GM21825 (cell line): ENCODE data around the gene KIAA0232.
"Not testable (repeated sequence)": the region's sequence is repeated elsewhere in the genome, so short reads cannot be mapped to it uniquely, and the experiment has no call there.

ENCODE experiments used
- ATAC-seq: cut with Tn5 transposase; IDR thresholded peaks from one replicate; pipeline ENCODE4 v1.9.1; 2021; ENCODE audit warnings: mild to moderate bottlenecking, moderate library complexity; ENCODE audit not compliant: unreplicated experiment

Gene KIAA0232

DNA sequence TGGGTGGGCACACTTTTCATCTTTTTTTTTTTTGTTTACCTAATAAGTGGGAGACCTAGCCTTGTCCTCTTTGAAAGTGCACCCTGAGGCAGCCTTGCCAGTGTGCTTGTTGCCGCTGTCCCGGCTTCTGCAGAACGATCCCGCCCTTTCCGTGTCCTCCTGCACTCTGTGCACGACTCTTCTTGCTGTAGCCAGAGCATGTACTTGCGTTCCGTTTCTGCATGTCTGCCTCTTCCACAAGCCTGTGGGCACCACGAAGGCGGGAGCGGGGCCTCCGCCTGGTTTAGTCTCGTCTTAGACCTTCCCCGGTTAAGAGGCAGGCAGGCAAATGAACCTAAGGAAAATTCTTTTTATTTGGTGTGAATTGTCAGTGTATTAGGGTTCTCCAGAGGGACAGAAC lies 94.5 kb downstream of the KIAA0232 start:
- ATAC-seq: no peak

DNA sequence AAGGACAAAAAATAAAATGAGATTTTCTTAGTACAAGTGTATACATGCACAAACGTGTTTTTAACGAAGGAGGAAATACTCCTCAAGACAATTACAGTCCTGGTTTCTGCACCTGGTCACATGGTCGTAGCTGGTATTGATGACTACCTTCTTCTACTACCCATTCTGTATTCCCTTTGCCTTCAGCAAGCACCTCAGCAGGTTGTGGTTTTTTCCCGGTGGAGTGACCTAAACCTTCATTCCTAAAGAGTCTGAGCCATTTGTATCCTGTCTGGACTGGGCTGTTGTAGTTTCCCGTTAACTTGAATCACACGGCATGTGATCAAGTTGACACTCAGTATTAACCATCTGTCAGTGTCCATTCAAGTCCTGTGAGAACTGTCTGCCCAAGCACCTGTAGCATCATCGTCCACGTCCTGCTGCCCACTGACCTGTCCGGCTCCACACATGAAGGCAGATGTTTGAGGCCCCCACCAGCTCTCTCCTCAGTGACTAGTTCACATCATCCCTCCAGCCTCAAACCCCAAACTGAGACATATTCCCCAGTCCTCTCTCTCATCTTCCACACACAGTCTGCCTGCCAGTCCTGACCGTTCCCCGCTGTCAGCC lies 96.0 kb downstream of the KIAA0232 start:
- no peak for ATAC-seq

DNA sequence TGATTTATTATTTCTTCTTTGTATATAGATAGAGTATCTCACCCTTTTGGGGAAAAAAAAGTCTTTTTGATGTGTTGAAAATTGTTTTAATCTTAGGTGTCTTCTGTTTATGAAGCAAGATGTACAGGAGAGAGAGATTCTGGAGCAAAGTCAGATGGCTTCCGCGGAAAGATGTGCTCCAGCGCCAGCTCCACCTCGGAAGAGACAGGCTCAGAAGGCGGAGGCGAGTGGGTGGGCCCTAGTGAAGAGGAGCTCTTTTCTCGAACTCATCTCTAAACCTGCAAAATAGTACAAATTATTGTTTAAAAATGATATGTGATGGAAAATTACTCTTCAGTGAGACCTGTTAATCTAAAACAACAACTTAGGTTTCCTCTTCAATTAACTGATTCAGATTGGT lies 98.2 kb downstream of the KIAA0232 start:
- ATAC-seq: no peak

DNA sequence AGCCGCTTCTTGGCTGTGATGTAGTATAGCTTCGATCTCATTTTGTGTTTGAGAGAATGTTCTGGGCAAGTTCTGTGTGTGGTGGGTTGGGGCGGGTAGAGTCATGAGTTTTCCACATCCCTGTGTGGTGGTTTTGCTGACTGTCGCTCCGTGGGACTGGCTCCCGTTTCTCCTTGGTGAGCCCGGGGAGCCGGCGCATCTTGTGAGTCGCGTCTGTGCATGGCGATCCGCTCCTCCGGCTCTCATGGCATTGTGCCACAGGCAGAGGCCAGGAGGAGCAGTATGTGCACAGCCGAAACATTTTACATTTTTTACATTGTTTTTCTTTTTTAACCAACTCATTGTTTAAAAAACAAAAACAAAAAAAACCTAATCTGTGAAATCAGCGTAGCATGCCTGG lies 99.4 kb downstream of the KIAA0232 start:
- ATAC-seq: no peak

DNA sequence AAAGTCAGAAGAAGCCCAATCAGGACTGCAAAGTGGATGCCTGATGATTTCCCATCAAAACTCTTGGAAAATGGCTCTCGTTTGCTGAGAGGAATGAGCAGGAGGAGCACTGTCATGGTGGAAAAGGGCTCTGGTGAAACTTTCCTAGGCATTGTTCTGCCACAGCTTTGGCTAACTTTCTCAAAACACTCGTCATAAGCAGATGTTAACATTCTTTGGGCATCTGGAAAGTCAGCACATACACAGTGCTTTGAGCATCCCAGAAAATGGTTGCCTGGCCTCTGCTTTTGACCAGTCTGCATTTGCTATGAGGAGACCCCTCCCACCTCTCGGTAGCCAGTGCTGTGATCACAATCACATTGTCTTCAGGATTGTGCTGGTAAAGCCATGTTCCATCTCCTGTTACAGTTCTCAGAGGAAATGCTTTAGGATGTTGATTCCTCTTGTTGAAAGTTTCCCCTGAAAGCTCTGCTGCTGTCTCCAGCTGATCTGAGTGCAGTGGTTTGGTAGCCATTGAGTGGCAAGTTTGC lies 101.9 kb downstream of the KIAA0232 start:
- ATAC-seq: no peak

DNA sequence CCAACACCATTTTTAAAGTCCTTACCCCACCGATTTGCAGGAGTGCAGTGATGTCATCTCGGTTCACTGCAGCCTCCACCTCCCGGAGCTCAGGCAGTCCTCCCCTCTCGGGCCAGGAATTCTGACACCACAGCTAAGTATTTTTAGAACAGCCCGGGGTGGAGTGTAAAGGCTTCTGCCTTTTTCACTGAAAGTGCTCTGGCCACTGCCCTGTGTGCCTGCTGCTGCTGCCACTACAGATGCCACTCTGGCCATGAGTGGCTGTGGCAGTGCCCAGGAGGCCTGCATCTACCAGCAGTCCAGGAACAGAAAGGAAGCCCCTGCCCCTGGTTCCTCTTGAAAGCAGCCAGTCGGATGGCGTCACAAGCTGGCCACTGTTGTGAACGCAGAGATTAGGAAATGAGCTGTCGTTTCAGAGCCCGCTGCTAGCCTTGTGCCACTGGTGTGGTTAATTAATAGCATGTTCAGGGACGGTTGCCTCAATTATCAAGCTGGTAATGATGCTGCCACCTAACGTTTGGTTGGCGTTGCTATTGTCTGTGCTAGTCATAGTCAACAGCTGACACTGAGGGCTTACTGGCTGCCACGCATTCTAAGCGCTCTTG lies 103.5 kb downstream of the KIAA0232 start:
- ATAC-seq: no peak

DNA sequence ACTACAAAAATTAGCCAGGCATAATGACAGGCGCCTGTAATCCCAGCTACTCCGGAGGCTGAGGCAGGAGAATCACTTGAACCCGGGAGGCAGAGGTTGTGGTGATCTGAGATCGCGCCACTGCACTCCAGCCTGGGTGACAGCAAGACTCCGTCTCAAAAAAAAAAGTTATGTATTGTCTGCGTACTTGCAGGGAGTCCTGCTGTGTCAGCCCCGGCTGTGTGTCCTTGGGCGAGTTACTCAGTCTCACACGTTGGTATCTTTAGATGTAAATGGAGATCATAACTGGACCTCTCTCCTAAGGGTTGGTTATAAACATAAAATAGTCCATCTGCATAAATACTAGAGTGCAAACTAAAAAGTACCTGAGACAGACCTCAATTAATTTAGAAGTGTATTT lies 104.4 kb downstream of the KIAA0232 start:
- no peak for ATAC-seq

DNA sequence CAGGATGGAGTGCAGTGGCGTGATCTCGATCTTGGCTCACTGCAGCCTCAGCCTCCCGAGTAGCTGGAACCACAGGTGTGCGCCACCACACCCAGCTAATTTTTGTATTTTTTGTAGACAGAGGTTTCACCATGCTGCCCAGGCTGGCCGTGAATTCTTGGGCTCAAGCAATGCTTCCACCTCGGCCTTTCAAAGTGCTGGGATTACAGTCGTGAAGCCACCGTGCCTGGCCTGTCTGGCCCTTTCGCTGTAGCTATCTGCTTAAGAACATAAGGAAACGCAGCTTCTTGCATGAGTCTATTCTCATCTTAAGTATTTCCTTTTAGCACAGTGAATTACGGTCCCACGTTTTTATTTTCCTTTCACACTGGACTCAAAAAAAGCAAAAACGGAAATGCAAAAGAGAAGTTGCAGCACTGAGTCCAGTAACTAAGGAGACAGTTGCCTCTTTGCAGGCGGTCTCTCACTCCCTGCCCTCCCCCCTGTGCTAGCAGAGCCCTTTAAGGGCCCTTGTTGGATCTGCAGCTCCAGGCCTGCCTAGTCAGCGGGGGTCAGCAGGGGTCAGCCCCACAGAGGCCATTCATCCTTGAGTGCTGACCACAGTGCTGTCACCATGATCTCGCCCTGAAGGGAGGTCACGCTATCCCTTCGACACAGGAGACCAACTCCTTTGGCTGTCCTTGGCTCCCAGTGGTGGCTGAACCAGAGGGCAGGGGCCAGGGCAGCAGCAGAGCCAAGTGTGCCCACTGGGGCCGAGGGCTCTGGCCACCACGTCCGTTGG lies 105.3 kb downstream of the KIAA0232 start:
- no peak for ATAC-seq

DNA sequence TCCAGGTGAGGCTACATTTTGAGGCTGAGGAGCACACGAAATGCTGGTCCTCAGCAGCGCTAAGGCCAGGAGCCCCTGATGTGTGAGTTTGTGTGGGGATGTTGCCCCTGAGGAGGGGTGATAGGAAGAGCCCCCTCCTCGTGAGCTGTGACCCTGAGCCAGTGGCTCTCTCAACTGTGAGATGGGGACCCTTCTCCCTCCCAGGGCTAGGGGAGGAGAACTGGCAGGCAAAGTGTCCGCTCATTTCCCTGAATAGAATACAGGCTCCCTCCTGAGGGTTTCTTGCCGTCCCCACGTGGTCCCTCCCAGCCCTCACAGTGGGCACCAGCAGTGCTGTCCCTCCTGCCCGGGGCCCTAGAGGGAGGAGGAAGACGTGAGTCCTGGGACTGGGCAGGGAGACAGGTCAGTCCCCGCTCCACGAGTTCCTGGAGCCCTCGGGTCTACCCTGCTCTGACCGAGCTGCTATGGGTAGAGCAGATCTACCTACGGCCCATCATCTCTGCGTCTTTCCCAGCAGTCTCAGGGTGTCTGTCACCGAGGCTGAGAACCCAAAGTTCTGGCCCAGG lies 106.1 kb downstream of the KIAA0232 start:
- ATAC-seq: no peak

DNA sequence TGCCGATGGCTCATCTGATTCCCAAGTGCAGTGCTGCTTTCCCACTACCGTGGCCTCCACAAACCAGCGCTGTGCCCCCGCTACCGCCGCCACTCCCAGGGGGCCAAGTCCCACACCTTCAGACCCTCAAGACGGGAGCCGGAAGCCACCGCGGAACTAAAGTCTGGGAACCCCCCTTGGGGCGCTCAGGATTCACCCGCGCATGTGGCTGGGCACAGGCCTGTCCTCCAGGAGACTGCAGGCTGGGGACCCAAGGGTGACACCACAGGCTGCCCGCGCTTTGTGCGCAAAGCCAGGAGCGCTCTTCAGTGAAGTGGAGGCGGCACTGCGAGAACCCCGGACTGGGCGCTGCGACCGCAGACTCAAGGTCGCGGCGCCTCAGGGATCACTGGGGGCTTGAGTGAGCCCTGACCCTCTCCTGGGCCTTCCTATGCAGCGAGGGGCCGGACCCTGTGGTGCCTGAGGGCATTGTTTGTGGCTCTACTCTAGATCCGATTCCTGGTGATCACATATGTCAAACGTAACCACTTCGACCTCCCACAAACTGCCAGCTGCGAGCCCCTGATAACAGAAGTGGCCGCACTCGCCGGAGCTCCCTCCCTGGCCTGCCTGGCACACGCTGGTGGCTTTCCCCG lies 106.7 kb downstream of the KIAA0232 start:
- ATAC-seq: no peak

DNA sequence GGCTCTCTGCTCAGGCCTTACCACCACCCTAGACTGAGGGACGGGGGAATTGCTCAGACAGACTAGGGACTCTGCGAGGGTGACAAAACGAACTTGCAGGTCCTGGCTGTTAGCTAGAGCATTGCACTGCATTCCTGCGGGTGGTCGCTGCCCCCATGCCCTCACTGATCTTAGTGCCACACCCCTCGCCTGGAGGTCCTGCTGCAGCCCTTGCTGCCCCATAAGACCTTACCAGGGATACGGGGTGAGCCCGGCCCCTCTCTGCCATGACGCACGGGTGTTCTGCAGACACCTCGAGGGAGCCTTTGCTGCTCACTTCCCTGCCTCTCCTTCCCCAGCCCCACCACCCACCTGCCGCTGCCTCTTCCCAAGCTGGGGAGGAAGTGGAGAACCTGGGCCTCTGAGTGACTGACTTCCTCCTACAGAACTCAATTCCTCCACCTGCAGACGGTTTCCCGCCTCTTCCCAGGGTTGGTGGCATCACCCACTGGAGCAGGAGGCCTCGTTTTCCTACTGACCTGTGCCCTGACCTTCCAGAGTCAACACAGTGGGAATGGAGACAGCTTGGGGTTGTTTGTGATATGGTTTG lies 107.3 kb downstream of the KIAA0232 start:
- ATAC-seq: no peak

DNA sequence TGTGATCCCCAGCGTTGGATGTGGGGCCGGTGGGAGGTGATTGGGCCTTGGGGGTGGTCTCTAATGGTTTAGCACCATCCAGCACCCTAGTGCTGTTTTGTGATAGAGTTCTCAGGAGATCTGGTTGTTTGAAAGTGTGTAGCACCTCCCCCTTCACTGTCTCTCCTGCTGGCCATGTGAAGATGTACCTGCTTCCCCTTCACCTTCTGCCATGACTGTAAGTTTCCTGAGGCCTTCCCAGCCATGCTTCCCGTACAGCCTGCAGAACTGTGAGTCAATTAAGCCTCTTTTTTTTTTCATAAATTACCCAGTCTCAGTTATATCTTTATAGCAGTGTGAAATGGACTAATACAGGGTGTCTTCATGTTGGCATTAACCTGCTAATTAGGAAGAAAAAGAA lies 107.8 kb downstream of the KIAA0232 start:
- ATAC-seq: no peak

DNA sequence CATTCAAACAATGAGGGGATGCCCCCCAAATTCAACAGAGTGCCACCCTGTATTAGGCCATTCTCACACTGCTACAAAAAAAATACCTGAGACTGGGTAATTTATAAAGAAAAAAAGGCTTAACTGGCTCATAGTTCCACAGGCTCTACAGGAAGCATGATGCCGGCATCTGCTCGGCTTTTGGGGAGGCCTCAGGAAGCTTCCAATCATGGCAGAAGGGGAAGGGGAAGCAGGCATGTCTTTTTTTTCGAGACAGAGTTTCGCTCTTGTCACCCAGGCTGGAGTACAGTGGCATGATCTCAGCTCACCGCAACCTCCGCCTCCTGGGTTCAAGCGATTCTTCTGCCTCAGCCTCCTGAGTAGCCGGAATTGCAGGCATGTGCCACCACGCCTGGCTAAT lies 108.4 kb downstream of the KIAA0232 start:
- not testable (repeated sequence) for ATAC-seq

DNA sequence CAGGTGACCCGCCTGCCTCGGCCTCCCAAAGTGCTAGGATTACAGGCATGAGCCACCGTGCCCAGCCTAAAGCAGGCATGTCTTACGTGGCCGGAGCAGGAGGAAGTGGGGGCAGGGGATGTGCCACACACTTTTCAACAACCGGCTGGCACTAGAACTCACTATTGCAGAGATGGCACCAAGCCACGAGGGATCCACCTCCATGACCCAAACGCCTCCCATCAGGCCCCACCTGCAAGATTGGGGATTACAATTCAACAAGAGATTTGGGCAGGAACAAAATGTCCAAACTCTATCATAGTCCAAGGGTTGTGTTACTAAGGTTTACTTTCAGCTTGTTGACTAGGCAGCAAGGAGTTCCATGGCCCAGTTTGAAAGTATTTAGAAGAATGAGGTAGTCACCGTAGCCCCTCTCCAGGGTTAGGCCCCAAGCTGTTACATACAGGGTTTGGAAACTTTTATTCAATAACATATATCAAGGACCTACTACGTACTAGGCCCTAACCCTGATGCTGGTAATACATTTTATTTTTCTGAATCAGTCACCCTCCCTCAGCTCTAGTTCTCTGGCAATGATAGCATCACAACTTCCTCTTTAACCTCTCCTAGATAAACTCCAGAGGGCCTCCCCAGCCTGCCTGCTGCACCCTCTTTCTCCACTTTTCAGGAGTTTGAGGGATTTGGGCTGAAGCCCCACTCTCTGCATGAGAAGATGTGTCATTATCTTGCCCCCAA lies 109.1 kb downstream of the KIAA0232 start:
- no peak for ATAC-seq

DNA sequence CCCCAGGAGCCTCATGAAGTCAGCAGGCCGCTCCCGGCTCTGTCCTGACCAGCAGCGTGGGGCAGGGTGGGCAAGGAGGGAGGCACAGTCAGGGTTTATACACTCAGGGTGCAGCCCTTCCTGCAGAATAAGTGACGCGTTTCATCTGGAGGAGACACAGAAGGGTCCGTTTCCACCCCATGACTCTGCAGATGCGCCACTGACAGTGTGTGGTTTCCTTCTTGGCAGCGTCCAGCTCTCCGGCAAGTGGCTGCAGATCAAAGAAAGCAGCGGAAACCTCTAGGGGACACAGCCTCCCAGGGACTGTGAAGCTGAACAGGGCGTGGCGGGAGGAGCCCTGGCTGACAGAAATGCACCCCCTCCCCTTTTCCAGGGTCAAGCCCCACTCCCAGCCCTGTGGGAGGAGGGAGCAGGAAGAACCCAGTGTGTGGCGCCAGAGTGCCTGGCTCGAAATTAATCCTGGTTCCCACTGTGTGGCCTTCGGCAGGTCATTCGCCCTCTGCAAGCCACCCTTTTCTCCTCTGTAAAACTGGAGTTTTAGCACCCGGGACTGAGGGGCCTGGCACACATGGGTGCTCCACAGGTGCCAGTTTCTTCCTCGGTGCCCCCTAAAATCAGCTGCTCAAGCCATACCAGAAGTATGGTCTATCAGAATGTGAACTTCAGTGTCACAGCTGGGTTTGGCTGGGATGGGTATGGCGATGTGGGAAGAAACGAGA lies 109.8 kb downstream of the KIAA0232 start:
- ATAC-seq: no peak

DNA sequence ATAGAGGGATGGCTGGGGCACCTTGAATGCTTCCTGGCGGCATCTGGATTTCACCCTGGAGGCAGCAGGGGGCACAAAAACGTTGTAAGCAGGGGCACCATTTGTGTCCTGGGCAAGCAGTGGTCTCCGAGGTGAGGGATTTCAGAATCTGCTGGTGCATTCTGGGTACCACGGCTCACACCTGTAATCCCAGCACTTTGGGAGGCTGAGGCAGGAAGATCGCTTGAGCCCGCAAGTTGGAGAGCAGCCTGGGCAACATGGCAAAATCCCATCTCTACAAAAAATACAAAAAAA lies 110.3 kb downstream of the KIAA0232 start:
- no peak for ATAC-seq

DNA sequence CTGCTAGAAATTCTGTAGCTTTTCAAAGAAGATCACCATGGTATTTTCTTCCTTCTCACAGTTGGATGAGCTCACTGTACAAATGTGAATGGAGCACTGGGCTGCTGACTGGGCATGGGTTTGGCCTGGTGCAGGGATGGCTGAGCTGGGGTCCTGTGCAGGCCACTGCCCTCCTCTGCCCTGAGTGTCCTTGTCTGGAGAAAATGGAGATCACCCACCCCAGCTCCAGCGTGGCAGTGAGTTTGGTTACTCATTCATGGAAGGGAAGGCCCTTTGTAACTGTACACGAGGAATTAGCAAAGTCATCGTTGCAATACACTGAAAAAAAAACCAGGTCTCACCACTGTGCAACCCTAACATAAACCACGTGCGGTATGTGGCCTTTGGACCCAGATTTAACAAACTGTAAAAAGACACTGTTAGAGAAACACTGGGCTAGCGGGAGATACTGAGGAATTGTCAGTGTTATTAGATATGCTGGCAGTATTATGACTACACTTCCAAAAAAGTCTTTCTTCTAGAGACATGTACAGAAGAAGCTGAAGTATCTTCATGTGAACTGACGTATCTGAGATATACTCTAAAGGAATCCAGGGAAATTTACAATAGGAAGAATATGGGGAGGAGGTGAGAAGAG lies 111.0 kb downstream of the KIAA0232 start:
- ATAC-seq: no peak

DNA sequence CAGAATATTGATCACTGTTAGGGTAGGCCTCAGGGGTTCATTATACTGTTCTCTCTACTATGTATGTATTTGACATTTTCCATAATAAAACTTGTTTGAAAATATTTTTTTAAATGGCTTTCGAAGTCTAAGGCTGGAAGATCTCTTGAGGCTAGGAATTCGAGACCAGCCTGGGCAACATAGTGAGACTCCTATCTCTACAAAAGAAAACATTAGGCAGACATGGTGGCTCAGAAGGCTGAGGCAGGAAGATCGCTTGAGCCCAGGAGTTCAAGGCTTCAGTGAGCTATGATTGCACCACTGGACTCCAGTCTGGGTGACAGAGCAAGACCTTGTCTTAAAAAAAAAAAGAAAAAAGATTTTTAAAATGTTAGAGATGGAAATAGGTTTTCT lies 111.6 kb downstream of the KIAA0232 start:
- ATAC-seq: no peak
